SK-N-SH treated with all-trans-retinoic acid at 6 μM for 48 hours (cell line): ENCODE results near the gene MYL12B.

Experiments
- ATAC-seq: fragments of 200-7000 bp; cut with Tn5 transposase; 3 replicates; pipeline ENCODE4 v1.9.1; 2020; ENCODE audit warnings: mild to moderate bottlenecking, moderate library complexity
- ARNTL ChIP-seq: fragments of 450-650 bp; formaldehyde crosslinking; IDR thresholded peaks from 2 replicates; pipeline ENCODE4 v1.5.0; 2020; ENCODE audit warnings: low read depth, mild to moderate bottlenecking, moderate library complexity, borderline replicate concordance
- BACH2 ChIP-seq: fragments of 250-450 bp; sonication (Bioruptor Pico); IDR thresholded peaks from 2 replicates; pipeline ENCODE4 v1.9.0; 2021; ENCODE audit warnings: mild to moderate bottlenecking, borderline replicate concordance
- CREB5 ChIP-seq: fragments of 250-450 bp; sonication (Bioruptor Pico); IDR thresholded peaks from 2 replicates; pipeline ENCODE4 v1.5.1; 2020; ENCODE audit warnings: low read depth, mild to moderate bottlenecking, moderate library complexity
- CSDC2 ChIP-seq: fragments of 250-450 bp; sonication (Bioruptor Pico); IDR thresholded peaks from 2 replicates; pipeline ENCODE4 v1.5.0; 2020; ENCODE audit warnings: mild to moderate bottlenecking, moderate library complexity
- CSRNP3 ChIP-seq: fragments of 250-450 bp; sonication (Bioruptor Pico); IDR thresholded peaks from 2 replicates; pipeline ENCODE4 v1.5.1; 2021; ENCODE audit warnings: mild to moderate bottlenecking, moderate library complexity
- GLIS3 ChIP-seq: fragments of 250-450 bp; sonication (Bioruptor Pico); IDR thresholded peaks from 2 replicates; pipeline ENCODE4 v1.5.0; 2020; ENCODE audit warnings: mild to moderate bottlenecking, moderate library complexity
- OSR1 ChIP-seq: fragments of 250-450 bp; sonication (Bioruptor Pico); IDR thresholded peaks from 2 replicates; pipeline ENCODE4 v1.8.0; 2022; ENCODE audit warnings: moderate library complexity, mild to moderate bottlenecking, inconsistent platforms
- PATZ1 ChIP-seq: fragments of 250-450 bp; sonication (Bioruptor Pico); IDR thresholded peaks from 2 replicates; pipeline ENCODE4 v1.8.0; 2020; ENCODE audit warnings: mild to moderate bottlenecking, moderate library complexity, borderline replicate concordance
- PPARA ChIP-seq: fragments of 250-450 bp; sonication (Bioruptor Pico); IDR thresholded peaks from 2 replicates; pipeline ENCODE4 v1.5.0; 2020; ENCODE audit warnings: mild to moderate bottlenecking, borderline replicate concordance
- RARB ChIP-seq: fragments of 250-450 bp; sonication (Bioruptor Pico); IDR thresholded peaks from 2 replicates; pipeline ENCODE4 v1.8.0; 2021; ENCODE audit warnings: mild to moderate bottlenecking, moderate library complexity
- SNAI2 ChIP-seq: fragments of 250-450 bp; sonication (Bioruptor Pico); IDR thresholded peaks from 2 replicates; pipeline ENCODE4 v1.5.0; 2020; ENCODE audit warnings: mild to moderate bottlenecking, moderate library complexity
- TCF4 ChIP-seq: fragments of 250-450 bp; sonication (Bioruptor Pico); IDR thresholded peaks from 2 replicates; pipeline ENCODE4 v1.8.0; 2021; ENCODE audit warnings: mild to moderate bottlenecking, moderate library complexity, borderline replicate concordance
- TOX ChIP-seq: fragments of 250-450 bp; sonication (Bioruptor Pico); IDR thresholded peaks from 2 replicates; pipeline ENCODE4 v1.8.0; 2021; ENCODE audit warnings: mild to moderate bottlenecking, moderate library complexity, borderline replicate concordance
- TSHZ2 ChIP-seq: fragments of 250-450 bp; sonication (Bioruptor Pico); IDR thresholded peaks from 2 replicates; pipeline ENCODE4 v1.5.0; 2020; ENCODE audit warnings: mild to moderate bottlenecking, moderate library complexity
- ZC3H10 ChIP-seq: fragments of 250-450 bp; sonication (Bioruptor Pico); IDR thresholded peaks from 2 replicates; pipeline ENCODE4 v1.5.1; 2021; ENCODE audit warnings: mild to moderate bottlenecking, moderate library complexity
- ZFP3 ChIP-seq: fragments of 250-450 bp; sonication (Bioruptor Pico); IDR thresholded peaks from 2 replicates; pipeline ENCODE4 v1.5.0; 2020; ENCODE audit warnings: mild to moderate bottlenecking, moderate library complexity
- ZFP30 ChIP-seq: fragments of 450-650 bp; formaldehyde crosslinking; IDR thresholded peaks from 2 replicates; pipeline ENCODE4 v1.5.0; 2022; ENCODE audit warnings: mild to moderate bottlenecking, moderate library complexity
- ZNF565 ChIP-seq: fragments of 450-650 bp; formaldehyde crosslinking; conservative IDR thresholded peaks from 2 replicates; pipeline ENCODE4 v1.5.0; 2020; ENCODE audit warnings: low read depth, mild to moderate bottlenecking, moderate library complexity
- ZNF70 ChIP-seq: fragments of 450-650 bp; formaldehyde crosslinking; IDR thresholded peaks from 2 replicates; pipeline ENCODE4 v1.5.0; 2020; ENCODE audit warnings: mild to moderate bottlenecking, moderate library complexity
- ZNF8 ChIP-seq: fragments of 450-650 bp; formaldehyde crosslinking; IDR thresholded peaks from 2 replicates; pipeline ENCODE4 v1.5.0; 2020; ENCODE audit warnings: mild to moderate bottlenecking, moderate library complexity

MYL12B gene

GRCh38 chr18:3286159-3286558 lies 24.2 kb downstream of the MYL12B start:
- no peak for ATAC-seq
- TF ChIP-seq ZNF8 (CRISPR knock-in tag) (no peak), TOX (CRISPR knock-in tag) (no peak), TSHZ2 (CRISPR knock-in tag) (no peak), ZFP30 (CRISPR knock-in tag) (no peak), PATZ1 (no peak), ZC3H10 (CRISPR knock-in tag) (no peak), PPARA (CRISPR knock-in tag) (no peak), TCF4 (no peak), GLIS3 (CRISPR knock-in tag) (no peak), RARB (CRISPR knock-in tag) (no peak), SNAI2 (no peak), OSR1 (CRISPR knock-in tag) (no peak), ARNTL (CRISPR knock-in tag) (no peak), CREB5 (no peak), CSDC2 (CRISPR knock-in tag) (no peak), ZNF70 (CRISPR knock-in tag) (no peak), CSRNP3 (CRISPR knock-in tag) (no peak)
- TF ChIP-seq, all 23 proteins: peak for 0

- ATAC-seq, result no peak
- TF ChIP-seq GLIS3 (CRISPR knock-in tag) (no peak), ARNTL (CRISPR knock-in tag) (no peak)
These were observed 31.4 kb downstream of the MYL12B start for GRCh38 chr18:3293196-3293951.

- no peak for TF ChIP-seq ZC3H10 (CRISPR knock-in tag)
- no peak for TF ChIP-seq ZFP30 (CRISPR knock-in tag)
- TF ChIP-seq PATZ1, result no peak
- TF ChIP-seq ARNTL (CRISPR knock-in tag), result no peak
- TF ChIP-seq ZNF565, result no peak
- no peak for TF ChIP-seq BACH2 (CRISPR knock-in tag)
- no peak for TF ChIP-seq ZFP3 (CRISPR knock-in tag)
- no peak for TF ChIP-seq CSDC2 (CRISPR knock-in tag)
- no peak for ATAC-seq
These were observed 32.6 kb downstream of the MYL12B start for GRCh38 chr18:3294435-3295080.
